ENCODE results near the gene AOX1.
"Not testable (repeated sequence)": the region's sequence is repeated elsewhere in the genome, so short reads cannot be mapped to it uniquely, and the experiment has no call there.

Gene AOX1

GRCh38 chr2:200631287-200631686 lies 45.5 kb downstream of the AOX1 start:
- no peak for DNase-seq

- DNase-seq: no peak
Observed at GRCh38 chr2:200634231-200634964, 48.6 kb downstream of the AOX1 start.

- DNase-seq: no peak
Observed at GRCh38 chr2:200635251-200635650, 49.4 kb downstream of the AOX1 start.

GRCh38 chr2:200637901-200638300 lies 52.1 kb downstream of the AOX1 start:
- DNase-seq: no peak

GRCh38 chr2:200640176-200640575 lies 54.4 kb downstream of the AOX1 start:
- DNase-seq: no peak

- no peak for DNase-seq
Observed at GRCh38 chr2:200640901-200641300, 55.1 kb downstream of the AOX1 start.

- DNase-seq: not testable (repeated sequence)
Observed at GRCh38 chr2:200648518-200649281, 62.9 kb downstream of the AOX1 start.

GRCh38 chr2:200649724-200650123 lies 63.9 kb downstream of the AOX1 start:
- DNase-seq: no peak

- DNase-seq: no peak
Observed at GRCh38 chr2:200650195-200650594, 64.4 kb downstream of the AOX1 start.

GRCh38 chr2:200652158-200652557 lies 66.3 kb downstream of the AOX1 start:
- no peak for DNase-seq

GRCh38 chr2:200653021-200653420 lies 67.2 kb downstream of the AOX1 start:
- DNase-seq: no peak

- no peak for DNase-seq
Observed at GRCh38 chr2:200654823-200655222, 69.0 kb downstream of the AOX1 start.

GRCh38 chr2:200655918-200656580 lies 70.2 kb downstream of the AOX1 start:
- DNase-seq: no peak

- no peak for DNase-seq
Observed at GRCh38 chr2:200658278-200658864, 72.6 kb downstream of the AOX1 start.

- no peak for DNase-seq
Observed at GRCh38 chr2:200659410-200659809, 73.6 kb downstream of the AOX1 start.

GRCh38 chr2:200661477-200661876 lies 75.7 kb downstream of the AOX1 start:
- no peak for DNase-seq

- no peak for DNase-seq
Observed at GRCh38 chr2:200662727-200663126, 76.9 kb downstream of the AOX1 start.

- no peak for DNase-seq
Observed at GRCh38 chr2:200664770-200665494, 79.1 kb downstream of the AOX1 start.

GRCh38 chr2:200665626-200666453 lies 80.0 kb downstream of the AOX1 start:
- DNase-seq: no peak

- DNase-seq: no peak
Observed at GRCh38 chr2:200667413-200667812, 81.6 kb downstream of the AOX1 start.

- DNase-seq: no peak
Observed at GRCh38 chr2:200668478-200668877, 82.7 kb downstream of the AOX1 start.

GRCh38 chr2:200669308-200669707 lies 83.5 kb downstream of the AOX1 start:
- no peak for DNase-seq

Measured in stimulated activated CD4-positive, alpha-beta T cell treated with anti-CD3 and anti-CD28 coated beads, Interleukin-2, amount 100 ng/mL, for 48 hours (primary cell).